ENCODE data around the gene FLVCR2. TPM values are rescaled to one million over a fixed set of nuclear protein-coding genes. Genes with fewer than 3 reads are reported as not detected.

FLVCR2 gene
- total RNA-seq, 2 donors from 2014 or later: 6.2 to 8.3 TPM

GRCh38 chr14:75631453-75631831, 53.0 kb downstream of the FLVCR2 start:
- Histone ChIP-seq H3K4me1 (ENCODE audit: control insufficient read depth in 1 of 2, low read depth in 2 of 2) (no peaks in the 10 kb centered on the region), H3K27ac (no peak overlapping the region), H3K27me3 (replicated peaks; ENCODE audit: insufficient read depth) (no peaks in the 10 kb centered on the region), H3K36me3 (no peaks in the 10 kb centered on the region), H3K4me3 (no peak overlapping the region), H3K9me3 (no peaks in the 10 kb centered on the region)
- DNase-seq (ENCODE audit: low spot score) (no peak), ATAC-seq (ENCODE audit: insufficient number of reproducible peaks, low FRiP score, low read depth) (no peak)
- TF ChIP-seq, protein P1, sequence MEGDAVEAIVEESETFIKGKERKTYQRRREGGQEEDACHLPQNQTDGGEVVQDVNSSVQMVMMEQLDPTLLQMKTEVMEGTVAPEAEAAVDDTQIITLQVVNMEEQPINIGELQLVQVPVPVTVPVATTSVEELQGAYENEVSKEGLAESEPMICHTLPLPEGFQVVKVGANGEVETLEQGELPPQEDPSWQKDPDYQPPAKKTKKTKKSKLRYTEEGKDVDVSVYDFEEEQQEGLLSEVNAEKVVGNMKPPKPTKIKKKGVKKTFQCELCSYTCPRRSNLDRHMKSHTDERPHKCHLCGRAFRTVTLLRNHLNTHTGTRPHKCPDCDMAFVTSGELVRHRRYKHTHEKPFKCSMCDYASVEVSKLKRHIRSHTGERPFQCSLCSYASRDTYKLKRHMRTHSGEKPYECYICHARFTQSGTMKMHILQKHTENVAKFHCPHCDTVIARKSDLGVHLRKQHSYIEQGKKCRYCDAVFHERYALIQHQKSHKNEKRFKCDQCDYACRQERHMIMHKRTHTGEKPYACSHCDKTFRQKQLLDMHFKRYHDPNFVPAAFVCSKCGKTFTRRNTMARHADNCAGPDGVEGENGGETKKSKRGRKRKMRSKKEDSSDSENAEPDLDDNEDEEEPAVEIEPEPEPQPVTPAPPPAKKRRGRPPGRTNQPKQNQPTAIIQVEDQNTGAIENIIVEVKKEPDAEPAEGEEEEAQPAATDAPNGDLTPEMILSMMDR (IDR thresholded peaks at IDR 0.05): no peak

DNA sequence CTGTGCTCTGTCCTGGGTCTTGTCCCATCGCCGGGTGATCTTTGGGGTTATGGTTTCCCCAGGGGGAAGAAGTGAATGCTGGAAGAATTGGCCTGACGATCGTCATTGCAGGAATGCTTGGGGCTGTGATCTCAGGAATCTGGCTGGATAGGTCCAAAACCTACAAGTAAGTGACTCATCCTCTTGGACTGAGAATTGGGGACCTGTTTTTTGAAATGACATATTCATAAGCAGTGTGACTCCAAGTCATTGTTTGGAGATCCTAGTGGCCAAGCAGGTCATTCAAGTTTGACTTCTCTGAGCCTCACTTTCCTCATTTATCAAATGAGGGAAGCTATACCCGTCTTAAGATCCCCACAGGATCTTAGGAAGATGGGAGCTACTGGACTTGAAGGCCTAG, 56.4 kb downstream of the FLVCR2 start:
- H3K27me3 ChIP-seq (replicated peaks; ENCODE audit: insufficient read depth): no peaks in the 10 kb centered on the region
- no peaks in the 10 kb centered on the region for H3K9me3 ChIP-seq
- no peak overlapping the region for H3K27ac ChIP-seq
- no peak overlapping the region for H3K4me3 ChIP-seq
- no peak for DNase-seq (ENCODE audit: low spot score)
- H3K36me3 ChIP-seq: no peaks in the 10 kb centered on the region
- no peaks in the 10 kb centered on the region for H3K4me1 ChIP-seq (ENCODE audit: control insufficient read depth in 1 of 2, low read depth in 2 of 2)
- TF ChIP-seq, protein P1 (IDR thresholded peaks at IDR 0.05): no peak
- ATAC-seq (ENCODE audit: insufficient number of reproducible peaks, low FRiP score, low read depth): no peak

DNA sequence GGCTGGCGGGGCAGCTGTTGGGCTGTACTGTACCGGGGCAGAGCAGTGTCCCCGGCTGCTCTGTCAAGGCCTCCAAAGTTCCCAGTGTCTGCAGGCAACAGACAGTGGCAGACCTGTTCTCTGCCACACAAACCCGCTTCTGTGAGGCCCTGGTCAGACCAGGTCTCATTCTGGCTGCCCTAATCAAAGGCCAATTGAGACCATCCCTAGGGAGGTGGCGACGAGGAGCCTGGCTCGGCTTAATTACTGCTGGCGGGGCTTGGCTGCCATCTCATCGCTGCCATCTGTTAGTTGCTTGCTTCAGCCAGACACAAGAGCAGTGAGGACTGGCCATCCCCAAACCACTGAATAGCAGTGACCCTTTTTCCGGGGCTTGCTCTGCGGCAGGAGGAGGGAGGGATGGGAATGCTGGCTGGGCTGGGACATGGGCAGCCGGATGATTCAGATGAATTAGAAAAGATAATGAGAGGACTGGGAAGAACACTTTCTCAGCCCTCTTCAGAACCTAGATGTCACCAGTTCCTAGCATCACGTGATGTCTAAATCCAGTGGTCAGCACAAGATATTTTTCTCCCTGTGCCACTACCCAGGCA, 57.8 kb downstream of the FLVCR2 start:
- Histone ChIP-seq H3K4me1 (ENCODE audit: control insufficient read depth in 1 of 2, low read depth in 2 of 2) (no peaks in the 10 kb centered on the region), H3K9me3 (no peaks in the 10 kb centered on the region), H3K36me3 (no peaks in the 10 kb centered on the region), H3K4me3 (no peak overlapping the region), H3K27me3 (replicated peaks; ENCODE audit: insufficient read depth) (no peaks in the 10 kb centered on the region), H3K27ac (no peak overlapping the region)
- TF ChIP-seq, protein P1 (IDR thresholded peaks at IDR 0.05): no peak
- no peak for DNase-seq (ENCODE audit: low spot score)
- ATAC-seq (ENCODE audit: insufficient number of reproducible peaks, low FRiP score, low read depth): no peak

GRCh38 chr14:75640876-75641275, 62.5 kb downstream of the FLVCR2 start:
- TF ChIP-seq, protein P1 (IDR thresholded peaks at IDR 0.05): no peak
- Histone ChIP-seq H3K36me3 (no peaks in the 10 kb centered on the region), H3K4me3 (no peak overlapping the region), H3K9me3 (no peaks in the 10 kb centered on the region), H3K4me1 (ENCODE audit: control insufficient read depth in 1 of 2, low read depth in 2 of 2) (no peaks in the 10 kb centered on the region), H3K27me3 (replicated peaks; ENCODE audit: insufficient read depth) (no peaks in the 10 kb centered on the region), H3K27ac (no peak overlapping the region)
- DNase-seq (ENCODE audit: low spot score): no peak
- ATAC-seq (ENCODE audit: insufficient number of reproducible peaks, low FRiP score, low read depth): no peak

GRCh38 chr14:75643985-75644384, 65.6 kb downstream of the FLVCR2 start:
- ATAC-seq (ENCODE audit: insufficient number of reproducible peaks, low FRiP score, low read depth) (no peak), DNase-seq (ENCODE audit: low spot score) (no peak)
- H3K27me3 ChIP-seq (replicated peaks; ENCODE audit: insufficient read depth): no peaks in the 10 kb centered on the region
- no peak overlapping the region for H3K4me3 ChIP-seq
- no peaks in the 10 kb centered on the region for H3K36me3 ChIP-seq
- TF ChIP-seq, protein P1 (IDR thresholded peaks at IDR 0.05): no peak
- peaks cover 0 to 10% of the 10 kb centered on the region in 2 donors for H3K4me1 ChIP-seq (ENCODE audit: control insufficient read depth in 1 of 2, low read depth in 2 of 2)
- H3K9me3 ChIP-seq: no peaks in the 10 kb centered on the region
- H3K27ac ChIP-seq: no peak overlapping the region
